HG02885 (cell line): ENCODE measurements around the gene FPR3.
"Not testable (repeated sequence)": the region's sequence is repeated elsewhere in the genome, so short reads cannot be mapped to it uniquely, and the experiment has no call there.

Source experiments
- ATAC-seq: cut with Tn5 transposase; IDR thresholded peaks from one replicate; pipeline ENCODE4 v1.9.1; 2021; ENCODE audit warnings: mild to moderate bottlenecking; ENCODE audit not compliant: unreplicated experiment, poor library complexity

FPR3 gene

DNA sequence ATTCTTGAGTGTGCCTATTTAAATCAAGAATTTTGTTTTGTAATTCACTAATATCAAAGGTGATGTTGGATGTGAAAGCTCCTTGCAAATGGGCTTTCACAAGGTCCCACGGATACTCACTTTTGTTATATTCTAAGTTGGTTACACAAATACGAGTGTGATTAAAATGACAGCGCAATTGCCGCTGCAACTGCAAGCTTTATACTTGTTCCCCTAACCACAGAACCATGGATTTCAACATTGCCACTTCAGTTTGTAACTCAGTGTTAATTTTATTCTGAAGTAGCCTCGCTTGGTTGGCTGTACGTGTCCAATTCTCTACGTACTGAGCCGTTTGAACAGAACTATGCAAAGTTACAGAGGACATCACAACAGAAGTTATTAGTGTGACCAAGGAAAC is 10.4 kb downstream of the FPR3 start:
- ATAC-seq: not testable (repeated sequence)

DNA sequence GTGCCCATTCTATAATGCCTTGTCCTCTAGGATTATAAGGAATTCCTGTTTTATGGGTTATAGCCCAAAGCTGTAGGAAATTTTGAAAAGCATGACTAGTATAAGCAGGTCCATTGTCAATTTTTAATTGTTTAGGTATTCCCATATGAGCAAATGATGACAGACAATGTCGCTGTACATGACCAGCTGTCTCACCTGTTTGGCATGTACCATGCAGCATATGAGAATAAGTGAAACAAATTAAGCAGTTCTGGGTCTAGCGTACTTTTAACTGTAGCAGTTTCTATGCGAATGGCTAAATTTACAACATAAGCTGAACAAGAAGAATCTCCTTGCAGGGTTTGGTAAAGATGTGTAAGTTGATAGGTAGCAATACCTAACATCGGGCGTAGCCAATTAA is 11.6 kb downstream of the FPR3 start:
- ATAC-seq: not testable (repeated sequence)

DNA sequence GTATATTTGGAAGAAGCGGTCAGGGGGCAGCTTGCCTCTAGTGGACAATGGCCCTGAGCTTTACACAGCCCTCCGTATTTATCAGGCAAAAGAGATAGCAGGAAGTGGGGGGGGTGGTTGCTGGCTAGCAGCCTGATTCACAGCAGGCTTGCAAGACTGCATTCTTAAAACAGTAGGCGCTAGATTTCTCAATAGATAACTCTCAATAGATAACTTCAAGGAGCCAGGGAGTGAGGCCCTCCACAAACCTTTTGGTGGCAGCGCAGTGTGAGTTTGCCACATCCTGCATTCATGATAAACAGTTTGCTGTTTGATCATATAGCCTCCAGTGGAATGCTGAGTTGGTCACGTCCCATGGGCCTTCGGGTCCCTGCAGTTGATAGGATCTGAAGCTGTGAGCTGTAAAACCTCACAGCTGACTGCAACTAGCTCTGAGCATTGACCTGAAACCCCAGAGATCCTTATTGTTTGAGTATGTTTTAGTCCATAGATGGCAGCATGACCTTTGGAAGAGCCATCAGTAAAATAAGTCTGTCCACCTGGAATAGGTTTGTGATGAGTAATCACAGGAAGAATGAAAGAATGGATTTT is 12.2 kb downstream of the FPR3 start:
- ATAC-seq: no peak

DNA sequence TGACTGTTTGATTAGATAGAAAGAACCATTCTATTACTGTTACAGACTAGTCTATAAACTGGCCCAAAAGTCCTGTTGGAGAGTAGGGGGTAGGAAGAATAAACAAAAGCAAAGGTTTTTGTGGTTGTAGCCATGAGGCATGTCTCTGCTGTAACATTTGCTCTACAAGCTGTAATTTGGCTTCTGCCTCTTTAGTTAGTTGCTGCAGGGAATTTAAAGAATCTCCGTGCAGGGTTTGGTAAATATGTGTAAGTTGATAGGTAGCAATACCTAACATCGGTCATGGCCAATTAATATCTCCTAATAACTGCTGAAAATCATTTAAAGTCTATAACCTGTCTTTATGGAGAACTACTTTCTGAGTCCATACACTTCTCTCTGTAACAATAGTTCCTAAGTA is 13.0 kb downstream of the FPR3 start:
- no peak for ATAC-seq

DNA sequence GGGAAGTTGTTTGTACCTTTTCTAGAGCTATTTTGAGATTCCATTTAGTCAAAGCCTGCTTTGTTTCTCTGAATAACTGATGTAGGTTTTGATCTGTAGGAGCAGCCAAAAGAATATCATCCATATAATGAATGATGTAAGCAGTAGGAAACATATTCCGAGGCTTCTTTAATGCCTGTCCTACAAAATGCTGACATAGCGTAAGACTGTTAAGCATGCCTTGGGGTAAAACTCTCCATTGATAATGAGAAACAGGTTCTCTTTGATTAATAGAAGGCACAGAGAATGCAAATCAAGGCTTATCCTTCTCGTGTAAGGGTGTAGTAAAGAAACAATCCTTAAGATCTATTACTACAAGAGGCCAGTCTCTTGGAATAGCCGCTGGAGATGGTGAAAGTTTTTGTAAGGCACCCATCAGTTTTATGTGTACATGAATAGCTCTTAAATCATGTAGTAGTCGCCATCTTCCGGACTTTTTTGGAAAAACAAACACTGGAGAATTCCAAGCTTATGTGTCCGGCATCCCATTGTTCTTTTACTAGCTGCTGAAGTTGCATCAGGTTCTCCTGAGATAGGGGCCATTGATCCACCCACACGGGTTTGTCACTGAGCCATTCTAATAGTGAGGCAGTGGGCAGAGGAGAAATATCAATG is 13.5 kb downstream of the FPR3 start:
- no peak for ATAC-seq

DNA sequence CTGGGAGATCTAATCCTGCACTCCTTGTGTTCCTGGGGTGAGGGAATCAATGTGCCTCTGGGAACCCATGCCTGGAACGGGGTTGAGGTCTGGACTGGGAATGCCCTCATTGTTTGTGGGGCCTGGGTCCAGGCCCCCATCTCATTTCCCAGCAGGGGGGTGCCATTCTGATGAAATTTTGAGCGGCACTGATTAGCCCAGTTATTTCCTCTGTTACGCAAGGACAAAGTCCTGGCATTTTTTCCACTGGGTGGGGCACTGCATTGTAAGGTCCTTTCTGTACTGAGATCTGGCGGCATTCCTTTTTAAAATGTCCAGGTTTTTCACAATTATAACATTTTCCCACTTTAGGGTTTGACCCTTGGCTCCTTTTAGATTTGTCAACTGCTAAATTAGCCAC is 14.8 kb downstream of the FPR3 start:
- no peak for ATAC-seq

DNA sequence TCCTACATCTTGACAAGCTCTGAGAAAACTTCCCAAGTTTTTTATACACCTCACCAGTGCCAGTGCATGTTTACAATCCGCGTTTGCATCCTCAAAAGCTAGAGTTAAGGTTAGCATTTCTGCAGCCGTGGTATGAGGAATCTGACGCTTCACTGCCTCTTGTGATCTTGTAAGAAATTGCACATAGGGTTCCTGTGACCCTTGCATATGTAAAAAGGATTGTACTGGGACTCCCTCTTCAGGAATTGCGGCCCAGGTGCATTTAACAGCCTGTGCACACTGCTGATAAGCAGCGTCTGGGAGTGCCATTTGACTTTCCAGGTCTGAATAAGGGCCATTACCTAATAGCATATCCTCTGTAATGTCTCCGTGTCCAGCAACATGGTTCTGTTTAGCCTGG is 15.3 kb downstream of the FPR3 start:
- no peak for ATAC-seq

DNA sequence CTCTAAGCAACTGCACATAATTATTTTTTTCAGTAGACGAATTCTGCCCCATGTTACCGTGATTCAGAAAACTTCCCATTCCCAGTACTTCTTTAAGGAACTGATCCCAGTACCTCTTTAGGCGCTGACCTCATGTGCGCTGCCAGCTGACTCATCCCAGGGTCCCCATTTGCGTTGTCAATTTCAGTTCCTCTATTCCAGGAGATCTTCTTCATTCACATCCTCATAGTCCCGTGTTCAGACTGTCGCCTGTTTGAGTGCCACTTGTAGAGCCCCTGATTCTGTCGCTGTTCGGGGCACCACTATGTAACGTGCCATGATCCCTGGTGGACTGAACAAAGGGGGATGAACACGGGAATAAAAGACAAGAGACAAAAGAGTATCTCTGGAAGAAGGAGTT is 16.4 kb downstream of the FPR3 start:
- ATAC-seq: no peak

DNA sequence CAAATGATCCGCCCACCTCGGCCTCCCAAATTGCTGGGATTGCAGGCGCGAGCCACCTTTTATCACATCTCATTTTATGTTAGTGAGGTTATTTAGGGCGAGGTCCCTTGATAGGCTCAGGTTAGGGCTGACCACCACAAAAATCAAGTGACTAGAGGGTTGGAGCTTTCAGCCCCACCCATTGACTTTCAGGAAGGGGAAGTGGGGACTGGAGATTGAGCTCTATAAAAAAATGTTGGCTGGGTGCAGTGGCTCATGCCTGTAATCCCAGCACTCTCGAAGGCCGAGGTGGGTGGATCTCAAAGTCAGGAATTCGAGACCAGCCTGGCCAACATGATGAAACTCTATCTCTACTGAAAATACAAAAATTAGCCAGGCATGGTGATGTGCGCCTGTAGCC is 20.1 kb downstream of the FPR3 start:
- no peak for ATAC-seq

DNA sequence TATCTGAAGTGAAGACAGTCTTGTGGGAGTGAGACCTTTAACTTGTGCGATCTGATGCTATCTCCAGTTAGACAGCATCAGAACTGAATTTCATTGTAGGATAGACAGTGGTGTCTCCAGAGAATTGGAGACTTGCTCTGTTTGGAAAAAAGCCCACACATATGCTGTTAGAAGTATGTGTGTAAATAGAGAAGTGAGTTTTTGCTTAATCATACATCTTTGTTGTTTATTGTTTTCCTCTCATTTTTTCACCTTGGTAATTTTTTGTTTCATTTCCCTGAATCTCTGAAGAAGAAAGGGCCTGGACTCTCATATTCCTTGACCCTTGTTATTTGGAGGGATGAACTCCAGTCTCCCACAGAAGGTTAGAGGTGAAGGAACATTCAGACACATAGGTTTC is 21.8 kb downstream of the FPR3 start:
- no peak for ATAC-seq

DNA sequence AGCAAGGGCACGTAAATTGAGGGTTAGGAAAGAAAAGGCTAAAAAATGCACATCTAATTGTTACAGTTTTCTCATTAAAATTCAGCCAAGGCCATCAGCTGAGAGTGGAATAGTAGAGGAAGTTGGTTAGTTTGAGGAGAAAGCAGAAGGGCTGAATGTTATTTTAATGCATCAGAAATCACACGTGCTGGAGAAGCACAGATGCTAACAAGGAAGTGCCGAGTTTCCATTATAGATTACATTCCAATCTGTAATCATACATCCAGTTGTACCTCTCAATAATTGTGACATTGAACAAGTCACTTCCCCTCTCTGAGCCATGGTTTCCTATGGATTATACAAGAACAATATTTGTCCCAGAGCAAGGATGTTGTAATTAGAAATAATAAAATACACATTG is 25.1 kb downstream of the FPR3 start:
- ATAC-seq: no peak

DNA sequence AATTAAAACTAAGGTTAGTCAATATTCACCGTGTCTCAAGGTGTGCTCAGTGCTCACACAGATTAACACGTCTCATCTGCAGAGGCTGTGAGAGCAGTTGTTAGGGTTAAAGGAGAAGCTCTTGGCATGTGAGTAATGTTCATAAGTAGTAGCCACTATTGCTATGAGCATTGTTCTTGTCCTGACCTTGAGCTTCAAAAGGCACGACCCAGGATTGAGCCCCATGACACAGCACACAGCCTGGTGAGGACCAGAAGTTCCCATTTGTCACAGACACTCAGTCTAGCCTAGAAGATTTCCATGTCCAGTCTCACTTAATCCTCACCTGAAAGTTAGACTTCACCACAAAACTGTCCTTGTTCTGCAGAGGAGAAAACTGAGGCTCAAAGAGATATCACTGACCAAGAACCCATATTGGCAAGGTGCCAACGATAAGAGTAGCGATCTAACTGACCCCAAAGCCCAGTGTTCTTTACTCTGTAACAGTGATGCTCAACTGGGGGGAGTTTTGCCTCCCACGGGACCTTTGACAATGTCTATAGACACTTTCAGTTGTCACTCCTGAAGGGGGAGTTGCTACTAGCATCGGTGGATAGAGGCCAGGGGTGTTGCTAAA is 26.0 kb downstream of the FPR3 start:
- no peak for ATAC-seq

DNA sequence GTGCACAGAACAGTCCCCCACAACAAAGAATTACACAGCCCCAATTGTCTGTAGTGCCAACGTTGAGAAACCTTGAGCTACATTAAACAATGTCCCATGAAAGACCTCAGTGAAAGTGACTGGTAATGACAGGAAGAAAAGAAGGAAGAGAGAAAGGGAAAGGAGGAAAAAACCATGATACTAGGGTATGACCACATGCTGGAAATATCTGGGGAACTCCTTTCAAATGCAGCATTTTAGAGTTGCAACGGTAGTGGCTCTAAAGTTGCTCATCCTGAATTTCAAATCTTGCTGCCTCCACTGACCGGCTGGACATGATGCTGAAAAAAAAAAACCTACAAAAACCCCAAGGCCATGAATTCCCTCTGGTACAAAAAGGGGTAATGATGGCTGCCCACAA is 26.5 kb downstream of the FPR3 start:
- ATAC-seq: no peak

DNA sequence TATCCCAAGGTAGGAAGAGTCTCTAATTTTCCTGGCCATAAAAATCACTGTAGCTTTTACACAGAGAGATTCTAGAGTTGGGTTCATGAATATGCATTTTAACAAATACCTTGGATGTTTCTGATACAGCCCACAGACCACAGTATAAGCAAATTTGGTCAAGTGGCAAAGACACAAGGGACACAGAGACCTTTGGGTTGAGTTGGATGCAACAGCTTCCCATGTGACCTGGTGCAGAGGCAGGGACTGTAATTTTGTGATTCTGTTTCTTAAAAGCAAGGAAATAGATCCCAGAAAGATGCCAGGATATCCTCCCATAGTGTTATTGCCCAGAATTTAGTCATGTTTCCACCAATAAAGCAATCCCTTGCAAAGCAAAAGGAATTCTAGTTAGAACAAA is 27.0 kb downstream of the FPR3 start:
- ATAC-seq: no peak

DNA sequence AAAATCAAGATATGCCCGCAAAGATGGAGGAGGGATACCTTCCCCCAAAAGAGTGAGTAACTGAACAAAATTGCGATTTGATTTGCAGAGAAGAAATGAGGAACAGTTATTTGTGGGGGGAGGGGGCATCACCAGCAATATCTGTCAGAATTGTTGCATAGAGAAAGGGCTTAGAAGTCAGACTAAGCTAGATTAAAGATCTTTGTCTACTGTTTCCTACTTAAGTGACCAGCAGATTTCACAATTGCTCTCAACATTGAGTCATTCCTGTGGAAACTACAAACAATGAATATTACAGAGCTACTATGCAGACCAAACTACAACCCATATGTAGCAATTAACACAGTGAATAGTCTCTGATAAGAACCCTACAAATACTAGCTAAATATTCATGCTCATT is 27.4 kb downstream of the FPR3 start:
- no peak for ATAC-seq

DNA sequence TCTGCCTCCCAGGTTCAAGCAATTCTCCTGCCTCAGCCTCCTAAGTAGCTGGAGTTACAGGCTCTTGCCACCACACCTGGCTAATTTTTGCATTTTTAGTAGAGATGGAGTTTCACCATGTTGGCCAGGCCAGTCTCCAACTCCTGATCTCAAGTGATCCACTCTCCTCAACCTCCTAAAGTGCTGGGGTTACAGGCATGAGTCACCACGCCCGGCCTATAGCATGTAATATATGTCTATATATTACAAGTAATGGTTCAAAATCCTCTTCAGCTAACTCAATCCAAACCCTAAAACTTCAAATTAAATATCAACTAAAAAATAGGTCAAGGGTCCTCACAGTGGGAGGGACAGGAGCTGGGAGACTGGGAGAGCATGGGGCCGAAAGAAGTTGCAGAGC is 28.0 kb downstream of the FPR3 start:
- no peak for ATAC-seq

DNA sequence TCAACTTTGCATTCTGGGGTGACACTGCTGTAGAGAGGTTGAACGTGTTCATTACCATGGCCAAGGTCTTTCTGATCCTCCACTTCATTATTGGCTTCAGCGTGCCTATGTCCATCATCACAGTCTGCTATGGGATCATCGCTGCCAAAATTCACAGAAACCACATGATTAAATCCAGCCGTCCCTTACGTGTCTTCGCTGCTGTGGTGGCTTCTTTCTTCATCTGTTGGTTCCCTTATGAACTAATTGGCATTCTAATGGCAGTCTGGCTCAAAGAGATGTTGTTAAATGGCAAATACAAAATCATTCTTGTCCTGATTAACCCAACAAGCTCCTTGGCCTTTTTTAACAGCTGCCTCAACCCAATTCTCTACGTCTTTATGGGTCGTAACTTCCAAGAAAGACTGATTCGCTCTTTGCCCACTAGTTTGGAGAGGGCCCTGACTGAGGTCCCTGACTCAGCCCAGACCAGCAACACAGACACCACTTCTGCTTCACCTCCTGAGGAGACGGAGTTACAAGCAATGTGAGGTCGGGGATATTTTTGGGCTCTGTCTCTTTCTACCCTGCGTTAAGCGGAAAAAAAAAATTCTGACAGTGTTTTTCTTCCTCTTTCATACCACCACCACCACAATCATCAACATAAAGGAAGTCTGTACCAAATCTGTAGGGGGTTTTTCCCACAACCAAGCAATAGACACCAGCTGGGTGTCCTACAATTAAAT is 29.5 kb downstream of the FPR3 start:
- no peak for ATAC-seq

DNA sequence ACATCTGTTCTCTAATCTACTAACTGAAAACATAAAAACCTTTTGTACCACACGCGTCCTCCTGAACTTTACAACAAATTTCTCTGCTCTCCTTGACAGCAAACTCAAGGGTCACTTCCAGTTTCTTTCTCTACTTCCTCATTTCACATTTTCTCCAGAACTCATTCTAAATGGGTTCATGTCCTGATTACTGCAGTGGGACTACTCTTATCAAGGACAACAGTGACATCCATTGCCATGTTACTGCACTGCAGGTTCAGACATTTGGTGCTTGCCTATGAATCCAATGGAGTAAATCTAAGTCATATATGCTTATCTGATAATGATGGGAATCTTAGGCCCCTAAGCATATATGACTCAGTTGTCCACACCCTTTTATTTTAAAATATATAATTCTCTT is 35.3 kb downstream of the FPR3 start:
- no peak for ATAC-seq

DNA sequence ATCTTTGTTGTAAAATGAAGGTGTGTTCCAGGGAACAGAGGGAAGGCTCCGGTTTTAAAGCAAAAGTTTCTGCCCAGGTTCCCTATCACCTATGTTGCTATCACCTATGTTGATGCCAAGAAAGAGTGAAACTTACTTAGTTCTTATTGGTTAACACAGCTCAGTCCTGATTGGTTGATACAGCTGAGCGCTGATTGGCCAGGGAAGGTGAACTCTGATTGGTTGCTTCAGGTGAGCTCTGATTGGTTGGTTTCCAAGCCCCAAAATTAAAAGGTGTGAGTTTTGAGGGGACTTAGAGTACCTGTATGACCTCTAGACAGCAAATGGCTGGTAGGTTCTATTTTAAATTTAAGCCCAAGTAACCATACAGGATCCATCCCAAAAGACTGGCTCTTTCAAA is 42.2 kb downstream of the FPR3 start:
- ATAC-seq: no peak

DNA sequence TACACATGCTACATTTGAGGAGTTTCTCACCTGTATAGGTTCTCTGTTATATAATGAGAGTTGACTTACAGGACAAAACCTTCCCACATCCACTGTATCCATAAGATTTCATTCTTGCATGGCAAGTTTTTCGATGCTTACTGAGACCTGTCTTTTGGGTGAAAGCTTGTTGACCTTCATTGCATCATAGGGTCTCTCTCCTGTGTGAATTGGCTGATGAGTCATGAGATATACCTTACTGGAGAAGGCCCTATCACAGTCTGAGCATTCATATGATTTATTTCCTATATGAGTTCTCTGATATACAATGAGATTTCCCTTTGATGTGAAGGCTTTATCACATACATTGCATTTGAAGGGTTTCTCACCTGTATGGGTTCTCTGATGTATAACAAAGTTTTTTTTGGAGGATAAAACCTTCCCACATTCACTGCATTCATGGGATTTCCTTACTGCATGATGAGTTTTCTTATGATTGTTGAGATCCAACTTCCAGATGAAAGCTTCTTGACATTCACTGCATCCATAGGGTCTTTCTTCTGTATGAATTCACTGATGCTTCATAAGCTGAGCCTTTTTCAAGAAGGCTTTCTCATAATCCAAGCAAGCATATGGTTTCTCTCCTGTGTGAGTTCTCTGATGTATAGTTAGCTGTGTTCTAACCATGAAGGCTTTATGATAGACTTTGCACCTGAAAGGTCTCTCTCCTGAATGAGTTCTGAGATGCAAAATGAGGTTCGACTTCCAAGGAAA is 67.1 kb downstream of the FPR3 start:
- ATAC-seq: no peak

DNA sequence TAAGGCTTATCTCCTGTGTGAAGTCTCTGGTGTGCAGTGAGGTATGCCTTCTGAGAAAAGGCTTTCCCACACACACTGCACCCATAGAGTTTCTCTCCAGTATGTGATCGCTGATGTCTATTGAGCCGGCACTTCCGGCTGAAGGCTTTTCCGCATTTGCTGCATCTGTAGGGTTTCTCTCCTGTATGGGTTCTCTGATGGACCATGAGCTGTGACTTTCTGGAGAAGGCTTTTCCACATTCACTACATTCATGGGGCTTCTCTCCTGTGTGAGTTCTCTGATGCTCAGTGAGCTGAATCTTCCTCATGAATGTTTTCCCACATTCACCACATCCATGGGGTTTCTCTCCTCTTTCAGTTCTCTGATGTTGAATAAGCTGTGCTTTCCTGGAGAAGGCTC is 78.1 kb downstream of the FPR3 start:
- no peak for ATAC-seq
